GM18517 (cell line): Measurements from ENCODE around the gene DYNLT2.
"Not testable (repeated sequence)": the region's sequence is repeated elsewhere in the genome, so short reads cannot be mapped to it uniquely, and the experiment has no call there.

Source experiments
- ATAC-seq: cut with Tn5 transposase; IDR thresholded peaks from one replicate; pipeline ENCODE4 v1.9.1; 2021; ENCODE audit warnings: mild to moderate bottlenecking, moderate library complexity; ENCODE audit not compliant: unreplicated experiment

Gene DYNLT2

GRCh38 chr6:169783971-169784820, 32.8 kb upstream of the DYNLT2 start:
- no peak for ATAC-seq

- no peak for ATAC-seq
These were observed 32.0 kb upstream of the DYNLT2 start for GRCh38 chr6:169783401-169783800.

GRCh38 chr6:169782966-169783365, 31.6 kb upstream of the DYNLT2 start:
- no peak for ATAC-seq

- ATAC-seq, result no peak
These were observed 29.3 kb upstream of the DYNLT2 start for GRCh38 chr6:169780571-169781091.

GRCh38 chr6:169779896-169780295, 28.5 kb upstream of the DYNLT2 start:
- ATAC-seq, result no peak

GRCh38 chr6:169779092-169779815, 27.9 kb upstream of the DYNLT2 start:
- ATAC-seq, result no peak

GRCh38 chr6:169778646-169779045, 27.3 kb upstream of the DYNLT2 start:
- ATAC-seq, result no peak

- ATAC-seq, result no peak
These were observed 26.5 kb upstream of the DYNLT2 start for GRCh38 chr6:169777896-169778295.

GRCh38 chr6:169776379-169776778, 25.0 kb upstream of the DYNLT2 start:
- no peak for ATAC-seq

GRCh38 chr6:169775321-169775720, 23.9 kb upstream of the DYNLT2 start:
- ATAC-seq, result no peak

GRCh38 chr6:169774347-169774746, 23.0 kb upstream of the DYNLT2 start:
- no peak for ATAC-seq

GRCh38 chr6:169766921-169767736, 15.8 kb upstream of the DYNLT2 start:
- no peak for ATAC-seq

GRCh38 chr6:169766232-169766631, 14.9 kb upstream of the DYNLT2 start:
- no peak for ATAC-seq

GRCh38 chr6:169765789-169766188, 14.4 kb upstream of the DYNLT2 start:
- not testable (repeated sequence) for ATAC-seq

GRCh38 chr6:169763881-169764280, 12.5 kb upstream of the DYNLT2 start:
- ATAC-seq, result no peak

- no peak for ATAC-seq
These were observed 11.9 kb upstream of the DYNLT2 start for GRCh38 chr6:169763308-169763707.

- no peak for ATAC-seq
These were observed 3.8 kb upstream of the DYNLT2 start for GRCh38 chr6:169755162-169755561.

GRCh38 chr6:169752074-169752623, 777 bp upstream of the DYNLT2 start:
- ATAC-seq, result peak; percentile 1

- ATAC-seq, result no peak
These were observed 4.8 kb downstream of the DYNLT2 start for GRCh38 chr6:169746556-169746955.

GRCh38 chr6:169745405-169745804, 6.0 kb downstream of the DYNLT2 start:
- no peak for ATAC-seq

- ATAC-seq, result no peak
These were observed 10.0 kb downstream of the DYNLT2 start for GRCh38 chr6:169741344-169741743.
